H1 (cell line): ENCODE results near the gene SCP2. TPM values are rescaled to one million over a fixed set of nuclear protein-coding genes. Genes with fewer than 3 reads are reported as not detected.

Experiments used
- CTCF ChIA-PET: fragments of 300-600 bp; sonication (Branson Sonifier 250); formaldehyde crosslinking; loops from one replicate; lab custom pipeline; 2021; ENCODE audit not compliant: partially characterized antibody; lab: Charles Lee
- POLR2A ChIA-PET: fragments of 300-600 bp; sonication (Branson Sonifier 250); formaldehyde crosslinking; loops from one replicate; lab custom pipeline; 2021; ENCODE audit warnings: inconsistent platforms; ENCODE audit not compliant: partially characterized antibody; lab: Charles Lee
- DNase-seq, 2 experiments: peaks; one replicate each; pipeline versions ENCODE4 v3.0.0 to v3.0.0-alpha.2; 2010 to 2022; ENCODE audit warnings: low spot score in 2 of 2, low read depth in 1 of 2, mixed read lengths in 1 of 2
- FAIRE-seq: peaks from 2 replicates; lab custom pipeline; 2011; peaks lifted over from hg19 to GRCh38; lab: Jason Lieb, UNC
- H2AFZ ChIP-seq: 2 replicates; pipeline ENCODE4 v1.8.1; 2012; ENCODE audit warnings: low read length, inconsistent platforms
- H2AK5ac ChIP-seq: 2 replicates; pipeline ENCODE4 v1.6.1; 2013; ENCODE audit warnings: low read depth, low read length
- H2BK120ac ChIP-seq: replicated peaks from 2 replicates; pipeline ENCODE3; 2013; ENCODE audit warnings: low read depth, low read length, inconsistent platforms
- H2BK12ac ChIP-seq: 2 replicates; pipeline ENCODE4 v1.6.1; 2013; ENCODE audit warnings: low read depth, low read length
- H2BK15ac ChIP-seq: 2 replicates; pipeline ENCODE4 v1.6.1; 2013; ENCODE audit warnings: low read length
- H2BK20ac ChIP-seq: 2 replicates; pipeline ENCODE4 v1.6.1; 2013; ENCODE audit warnings: low read length
- H2BK5ac ChIP-seq: 2 replicates; pipeline ENCODE4 v1.6.1; 2013; ENCODE audit warnings: low read depth, low read length
- H3K14ac ChIP-seq: 2 replicates; pipeline ENCODE4 v1.6.1; 2013; ENCODE audit warnings: inconsistent platforms; ENCODE audit not compliant: insufficient read length
- H3K18ac ChIP-seq: 2 replicates; pipeline ENCODE4 v1.6.1; 2013; ENCODE audit warnings: low read length; ENCODE audit errors: extremely low read depth
- H3K23ac ChIP-seq: 2 replicates; pipeline ENCODE4 v1.6.1; 2013; ENCODE audit warnings: inconsistent platforms; ENCODE audit not compliant: insufficient read length
- H3K23me2 ChIP-seq: 2 replicates; pipeline ENCODE4 v1.6.1; 2013; ENCODE audit warnings: low read depth, low read length
- H3K27ac ChIP-seq: 2 replicates; pipeline ENCODE4 v1.6.1; 2011; ENCODE audit warnings: low read depth, low read length, inconsistent platforms
- H3K27me3 ChIP-seq, 4 experiments: replicated peaks in 1 of 4; 1 replicate in 1 of 4; 2 replicates in 3 of 4; pipeline versions ENCODE4 v1.6.1 to v1.8.1; 2011 to 2013; ENCODE audit warnings: low read length in 3 of 4, mild to moderate bottlenecking in 3 of 4, inconsistent platforms in 2 of 4, mixed read lengths in 2 of 4, moderate library complexity in 1 of 4; ENCODE audit not compliant: control insufficient read depth in 3 of 4, insufficient read depth in 3 of 4; ENCODE audit errors: extremely low read depth in 1 of 4
- H3K36me3 ChIP-seq, 4 experiments: 2 replicates each; pipeline versions ENCODE4 v1.6.1 to v1.8.1; 2011 to 2013; ENCODE audit warnings: mild to moderate bottlenecking in 4 of 4, low read length in 3 of 4, moderate library complexity in 2 of 4, control low read depth in 1 of 4, inconsistent platforms in 1 of 4; ENCODE audit not compliant: insufficient read depth in 4 of 4, control insufficient read depth in 2 of 4
- H3K4ac ChIP-seq: replicated peaks from 2 replicates; pipeline ENCODE3; 2013; ENCODE audit warnings: low read length, low read depth, mixed read lengths, inconsistent platforms; ENCODE audit not compliant: insufficient read length
- H3K4me1 ChIP-seq, 4 experiments: replicated peaks in 1 of 4; 1 replicate in 1 of 4; 2 replicates in 3 of 4; pipeline versions ENCODE4 v1.6.1 to v1.8.1; 2011 to 2013; ENCODE audit warnings: low read length in 3 of 4, inconsistent platforms in 2 of 4, mixed read lengths in 1 of 4; ENCODE audit not compliant: insufficient read depth in 4 of 4, control insufficient read depth in 3 of 4
- H3K4me2 ChIP-seq, 2 experiments: 2 replicates each; pipeline versions ENCODE4 v1.6.1 to v1.8.1; 2011 to 2013; ENCODE audit warnings: low read depth in 2 of 2, low read length in 2 of 2, control low read depth in 1 of 2, inconsistent platforms in 1 of 2, mild to moderate bottlenecking in 1 of 2; ENCODE audit not compliant: insufficient read depth in 1 of 2
- H3K4me3 ChIP-seq, 4 experiments: fragments of 200-600, 300-600 bp in 1 of 4; sonication (generic), shearing (Covaris generic), sonication (Bioruptor Twin) in 1 of 4; 2 replicates each; pipeline versions ENCODE4 v1.5.1 to v1.8.1; 2011 to 2016; ENCODE audit warnings: low read length in 4 of 4, low read depth in 3 of 4, control low read depth in 2 of 4, inconsistent platforms in 2 of 4, mild to moderate bottlenecking in 2 of 4, mixed read lengths in 1 of 4, moderate library complexity in 1 of 4; ENCODE audit not compliant: insufficient read depth in 2 of 4; ENCODE audit errors: extremely low read depth in 1 of 4
- H3K56ac ChIP-seq: replicated peaks from 2 replicates; pipeline ENCODE3; 2013; ENCODE audit warnings: low read depth, mild to moderate bottlenecking, mixed read lengths, low read length, inconsistent platforms; ENCODE audit not compliant: insufficient read length
- H3K79me1 ChIP-seq: 2 replicates; pipeline ENCODE4 v1.6.1; 2013; ENCODE audit warnings: low read depth, low read length, control low read depth
- H3K79me2 ChIP-seq, 2 experiments: 2 replicates each; pipeline versions ENCODE4 v1.6.1 to v1.8.1; 2012 to 2013; ENCODE audit warnings: low read length in 2 of 2, mild to moderate bottlenecking in 2 of 2, inconsistent platforms in 1 of 2; ENCODE audit not compliant: insufficient read depth in 2 of 2, control insufficient read depth in 1 of 2
- H3K9ac ChIP-seq, 4 experiments: replicated peaks in 1 of 4; 1 replicate in 1 of 4; 2 replicates in 3 of 4; pipeline versions ENCODE4 v1.6.1 to v1.8.1; 2011 to 2013; ENCODE audit warnings: low read depth in 3 of 4, low read length in 3 of 4, control low read depth in 2 of 4, mild to moderate bottlenecking in 2 of 4, moderate library complexity in 2 of 4, inconsistent platforms in 1 of 4; ENCODE audit errors: extremely low read depth in 1 of 4
- H3K9me3 ChIP-seq, 2 experiments: 2 replicates each; pipeline versions ENCODE4 v1.6.1 to v1.8.1; 2012 to 2013; ENCODE audit warnings: mild to moderate bottlenecking in 2 of 2, moderate library complexity in 2 of 2, control low read depth in 1 of 2, inconsistent platforms in 1 of 2, low read depth in 1 of 2, low read length in 1 of 2, mixed read lengths in 1 of 2; ENCODE audit not compliant: insufficient read depth in 2 of 2
- H4K20me1 ChIP-seq, 2 experiments: replicated peaks in 1 of 2; 2 replicates each; pipeline versions ENCODE3 to v1.8.1; 2011 to 2013; ENCODE audit warnings: inconsistent platforms in 2 of 2, low read length in 2 of 2, mild to moderate bottlenecking in 1 of 2; ENCODE audit not compliant: insufficient read depth in 2 of 2, control insufficient read depth in 1 of 2
- H4K5ac ChIP-seq: 2 replicates; pipeline ENCODE4 v1.6.1; 2013; ENCODE audit warnings: low read length, low read depth, mixed read lengths, inconsistent platforms; ENCODE audit not compliant: insufficient read length
- H4K8ac ChIP-seq: 2 replicates; pipeline ENCODE4 v1.8.0; 2013; ENCODE audit warnings: mild to moderate bottlenecking, moderate library complexity, low read length, inconsistent platforms; ENCODE audit not compliant: insufficient read depth; ENCODE audit errors: extremely low read depth
- H4K91ac ChIP-seq: replicated peaks from 2 replicates; pipeline ENCODE3; 2013; ENCODE audit warnings: low read length, mixed read lengths, inconsistent platforms; ENCODE audit not compliant: insufficient read length
- CTCF ChIP-seq, 3 experiments: IDR thresholded peaks; 1 replicate in 2 of 3; 2 replicates in 1 of 3; pipeline versions ENCODE4 v1.5.1 to v1.6.1; 2011; ENCODE audit warnings: low read length in 3 of 3, mild to moderate bottlenecking in 3 of 3, inconsistent platforms in 2 of 3, low read depth in 1 of 3, moderate library complexity in 1 of 3; ENCODE audit not compliant: insufficient read depth in 1 of 3; ENCODE audit errors: control extremely low read depth in 1 of 3
- EGR1 ChIP-seq: IDR thresholded peaks from 2 replicates; pipeline ENCODE4 v1.6.1; 2011; ENCODE audit warnings: low read depth, low read length, borderline replicate concordance
- EP300 ChIP-seq, 2 experiments: IDR thresholded peaks; 1 replicate in 1 of 2; 2 replicates in 1 of 2; pipeline ENCODE4 v1.6.1; 2011 to 2012; ENCODE audit warnings: low read depth in 2 of 2, low read length in 2 of 2, mild to moderate bottlenecking in 2 of 2, borderline replicate concordance in 1 of 2, inconsistent platforms in 1 of 2, moderate library complexity in 1 of 2
- JUN ChIP-seq: IDR thresholded peaks from 2 replicates; pipeline ENCODE4 v1.6.1; 2011; ENCODE audit warnings: low read depth, mild to moderate bottlenecking, improper control_type of control experiment, low read length
- MAX ChIP-seq: IDR thresholded peaks from 2 replicates; pipeline ENCODE4 v1.6.1; 2012; ENCODE audit warnings: inconsistent platforms
- POLR2AphosphoS5 ChIP-seq: IDR thresholded peaks from 2 replicates; pipeline ENCODE4 v1.6.1; 2011; ENCODE audit warnings: low read depth, low read length
- RFX5 ChIP-seq: IDR thresholded peaks from 2 replicates; pipeline ENCODE4 v1.6.1; 2011; ENCODE audit warnings: low read depth, low read length, improper control_type of control experiment, borderline replicate concordance
- RXRA ChIP-seq: IDR thresholded peaks from 2 replicates; pipeline ENCODE4 v1.6.1; 2011; ENCODE audit warnings: low read depth, mild to moderate bottlenecking, low read length, moderate library complexity; ENCODE audit not compliant: insufficient read depth
- SIN3A ChIP-seq, 2 experiments: IDR thresholded peaks in 1 of 2; conservative IDR thresholded peaks in 1 of 2; 2 replicates each; pipeline ENCODE4 v1.6.1; 2011 to 2012; ENCODE audit warnings: low read length in 2 of 2, improper control_type of control experiment in 1 of 2, low read depth in 1 of 2, mild to moderate bottlenecking in 1 of 2
- TAF7 ChIP-seq: optimal IDR thresholded peaks from 2 replicates; pipeline ENCODE3; 2011; ENCODE audit warnings: low read depth, mild to moderate bottlenecking, inconsistent platforms, low read length, moderate library complexity, borderline replicate concordance
- WGBS, 2 experiments: shearing (Covaris generic) in 1 of 2; methylation state at CpG; one replicate each; pipeline versions ENCODE4 v1.1.6 to v1.1.7; 2013 to 2015; ENCODE audit warnings: low lambda C conversion rate in 2 of 2, mixed read lengths in 2 of 2, inconsistent platforms in 1 of 2, low coverage in 1 of 2, missing lambda C conversion rate in 1 of 2; ENCODE audit not compliant: insufficient replicate concordance in 2 of 2, insufficient coverage in 1 of 2, insufficient read length in 1 of 2; ENCODE audit errors: extremely low coverage in 1 of 2, missing lambda C conversion rate in 1 of 2; 5-methylcytosine and 5-hydroxymethylcytosine counted together
- polyA plus RNA-seq, 7 experiments: library from polyadenylated mRNA; depleted of rRNA in 3 of 7; stranded (reverse) in 5 of 7; unstranded in 2 of 7; fragments of >200 nt in 5 of 7; fragments of 200-250 nt in 2 of 7; gene quantifications; 1 replicate in 5 of 7; 2 replicates in 1 of 7; 4 replicates in 1 of 7; pipeline versions ENCODE4 v1.2.1 to v1.2.3, GENCODE V29; 2011 to 2013; ENCODE audit warnings: missing spikeins in 2 of 7, mixed read lengths in 2 of 7
- total RNA-seq: library from RNA; stranded (reverse); fragmentation: NEBNext Ultra II Directional; extraction: Animal tissue kit (Norgen Biotek cat#: 25700); gene quantifications from 2 replicates; pipeline ENCODE4 v1.2.1, GENCODE V29; 2021

Gene SCP2
- total and polyA plus RNA-seq, 2 of the 8 experiments (the other 6 are each of a cell fraction or from before 2014, with no cell fraction given) = 20.9 to 54.3 TPM

GRCh38 chr1:53077599-53077965 is 150.5 kb downstream of the SCP2 start:
- peaks cover 0 to under 1% of the 10 kb centered on the region in 2 experiments for H4K20me1 ChIP-seq
- H3K4ac ChIP-seq = no peak overlapping the region
- H2AFZ ChIP-seq = no peak overlapping the region
- peaks cover 3% of the 10 kb centered on the region; the same call in 1 of the 2 replicates for H3K23me2 ChIP-seq
- H3K27ac ChIP-seq = no peak overlapping the region
- FAIRE-seq = no peak
- CTCF ChIA-PET = interaction anchor here (1.6 to 5.9 kb wide), 3 partner anchors 10 to 104 kb away, joined by 5 to 23 read pairs (median 11); no protein-coding TSS in a partner anchor
- H2AK5ac ChIP-seq = no peak overlapping the region
- no peaks in the 10 kb centered on the region for H3K79me2 ChIP-seq
- H3K14ac ChIP-seq = no peak overlapping the region
- H3K27me3 ChIP-seq = no peaks in the 10 kb centered on the region; a peak in 1 of 7 replicates
- H3K4me2 ChIP-seq = no peak overlapping the region
- no peak overlapping the region for H4K8ac ChIP-seq
- H3K36me3 ChIP-seq = no peaks in the 10 kb centered on the region
- H3K18ac ChIP-seq = no peak overlapping the region
- 92% methylated on average over 13 of the region's 13 CpGs; no CpG with 5 or more reads in 1 of the 2 experiments for WGBS, 2 experiments
- H3K9me3 ChIP-seq = no peaks in the 10 kb centered on the region
- no peak overlapping the region for H3K56ac ChIP-seq
- no peak overlapping the region for H3K9ac ChIP-seq
- H3K79me1 ChIP-seq = no peaks in the 10 kb centered on the region
- POLR2A ChIA-PET = interaction anchor here (1.1 to 1.3 kb wide), 3 partner anchors 9 to 11 kb away, joined by 3 to 4 read pairs (median 3); no protein-coding TSS in a partner anchor
- H4K5ac ChIP-seq = no peak overlapping the region
- H3K4me1 ChIP-seq = peaks cover 0 to 15% (median 8%) of the 10 kb centered on the region in 4 experiments; a peak in 5 of 7 replicates
- H4K91ac ChIP-seq = no peak overlapping the region
- H2BK12ac ChIP-seq = no peak overlapping the region
- no peak overlapping the region for H2BK20ac ChIP-seq
- H2BK120ac ChIP-seq = no peak overlapping the region
- no peak overlapping the region for H2BK5ac ChIP-seq
- no peak overlapping the region for H3K23ac ChIP-seq
- DNase-seq = no peak
- H2BK15ac ChIP-seq = no peak overlapping the region
- H3K4me3 ChIP-seq = no peak overlapping the region
- TF ChIP-seq TAF7 (no peak), CTCF (IDR thresholded peaks at IDR 0.05; ENCODE audit: control extremely low read depth in 1 of 3, insufficient read depth in 1 of 3, low read depth in 1 of 3, low read length in 3 of 3) (no peak), SIN3A (conservative IDR thresholded peaks at IDR 0.05 in 1 of 2, IDR thresholded peaks at IDR 0.05 in 1 of 2; ENCODE audit: low read depth in 1 of 2, low read length in 2 of 2) (no peak), RXRA (no peak), POLR2AphosphoS5 (no peak), EP300 (IDR thresholded peaks at IDR 0.05; ENCODE audit: borderline replicate concordance in 1 of 2, low read depth in 2 of 2, low read length in 2 of 2) (no peak), EGR1 (no peak), MAX (no peak), JUN (no peak), RFX5 (no peak)
